GM21360 (cell line): Measurements from ENCODE around the gene KIF1B.
"Not testable (repeated sequence)": the region's sequence is repeated elsewhere in the genome, so short reads cannot be mapped to it uniquely, and the experiment has no call there.

Experiments used
- ATAC-seq: cut with Tn5 transposase; IDR thresholded peaks from one replicate; pipeline ENCODE4 v1.9.1; 2021; ENCODE audit warnings: mild to moderate bottlenecking, moderate library complexity; ENCODE audit not compliant: unreplicated experiment

Gene KIF1B

GRCh38 chr1:10383630-10384029 lies 173.3 kb downstream of the KIF1B start:
- no peak for ATAC-seq

- ATAC-seq, result no peak
These were observed 173.8 kb downstream of the KIF1B start for GRCh38 chr1:10384219-10384618.

- ATAC-seq, result no peak
These were observed 176.6 kb downstream of the KIF1B start for GRCh38 chr1:10386761-10387676.

DNA sequence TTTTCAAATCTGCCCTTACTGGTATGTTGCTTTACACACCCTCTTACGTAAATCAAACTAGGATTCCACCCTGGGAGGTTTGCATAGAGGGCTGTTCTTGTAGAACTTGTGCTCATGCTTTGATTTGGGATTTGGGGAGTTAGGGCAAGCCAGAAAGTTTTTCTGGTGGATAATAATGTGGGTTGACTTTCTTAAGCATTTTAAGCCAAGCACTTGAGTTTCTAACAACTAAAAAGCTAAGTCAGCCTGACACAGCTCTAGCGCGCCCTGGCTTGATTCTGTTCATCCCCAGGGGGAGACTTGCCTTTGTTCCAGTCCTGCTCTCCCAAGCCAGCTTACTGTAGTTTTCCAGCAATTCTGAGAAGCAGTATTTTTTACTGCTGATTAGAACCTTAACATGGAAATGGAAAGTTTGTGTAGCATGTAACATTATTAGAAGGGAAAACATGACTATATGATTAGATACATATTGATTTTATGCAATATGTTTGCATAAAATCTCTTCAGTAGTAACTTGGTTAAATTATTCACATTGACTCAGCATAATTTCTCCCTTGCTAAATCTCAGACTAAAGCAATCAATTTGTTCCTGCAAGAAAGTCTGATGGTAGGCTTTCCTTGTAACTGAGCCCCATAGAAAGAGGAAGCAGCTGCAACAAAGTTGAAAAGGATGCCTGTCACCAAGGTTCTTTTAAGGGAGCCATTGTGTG lies 177.5 kb downstream of the KIF1B start:
- ATAC-seq, result no peak

GRCh38 chr1:10388387-10388715 lies 178.0 kb downstream of the KIF1B start:
- no peak for ATAC-seq

DNA sequence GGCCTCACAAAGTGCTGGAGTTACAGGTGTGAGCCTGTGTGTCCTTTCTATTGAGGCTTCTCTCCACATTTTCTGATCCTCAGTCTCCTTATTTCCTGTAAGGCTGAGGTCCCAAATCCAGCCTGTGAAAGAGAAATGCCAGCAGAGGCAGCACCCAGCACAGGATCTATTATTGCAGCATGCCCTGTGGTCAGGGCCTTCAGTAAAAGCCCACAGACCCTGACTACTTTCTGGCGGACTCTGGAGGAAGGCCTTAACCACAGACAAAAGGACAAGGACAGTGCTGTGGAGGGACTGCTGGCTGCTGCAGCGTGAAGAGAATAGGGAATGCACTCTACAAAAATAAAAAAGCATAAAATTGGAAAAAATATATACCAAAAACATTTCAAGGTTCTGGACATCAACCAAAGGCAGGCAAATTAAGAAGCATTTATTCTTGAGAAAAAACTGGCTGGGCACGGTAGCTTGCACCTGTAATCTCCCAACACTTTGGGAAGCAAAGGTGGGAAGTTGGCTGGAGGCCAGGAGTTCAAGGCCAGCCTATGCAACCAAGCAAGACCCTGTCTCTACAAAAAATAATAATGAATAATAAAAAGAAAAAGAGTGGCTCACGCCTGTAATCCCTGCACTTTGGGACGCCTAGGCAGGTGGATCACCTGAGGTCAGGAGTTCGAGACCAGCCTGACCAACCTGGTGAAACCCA lies 179.1 kb downstream of the KIF1B start:
- ATAC-seq, result no peak

DNA sequence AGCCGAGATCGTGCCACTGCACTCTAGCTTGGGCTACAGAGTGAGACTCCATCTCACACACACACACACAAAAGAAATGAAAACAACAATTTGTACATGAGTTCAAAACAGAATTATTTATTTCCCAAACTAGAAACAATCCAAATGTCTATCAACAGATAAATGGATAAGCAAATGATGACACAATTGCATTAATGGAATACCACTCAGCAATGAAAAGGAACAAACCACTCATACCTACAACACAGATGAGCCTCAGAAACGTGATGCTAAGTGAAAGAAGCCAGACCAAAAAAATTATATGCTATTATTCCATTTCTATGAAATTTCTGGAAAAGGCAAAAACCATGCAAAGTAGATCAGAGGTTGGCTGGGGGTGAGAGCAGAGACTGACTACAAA lies 186.5 kb downstream of the KIF1B start:
- no peak for ATAC-seq

- ATAC-seq, result no peak
These were observed 187.9 kb downstream of the KIF1B start for GRCh38 chr1:10398278-10398733.

- peak; percentile 92 for ATAC-seq
These were observed 188.5 kb downstream of the KIF1B start, which contains the start of gene PGD for GRCh38 chr1:10398734-10399443. PGD (plus strand) TSS chr1:10399064; CDS start chr1:10399118, 54 bp downstream.

GRCh38 chr1:10399444-10399941 lies 189.1 kb downstream of the KIF1B start:
- ATAC-seq, result no peak

- no peak for ATAC-seq
These were observed 189.6 kb downstream of the KIF1B start for GRCh38 chr1:10400013-10400412.

DNA sequence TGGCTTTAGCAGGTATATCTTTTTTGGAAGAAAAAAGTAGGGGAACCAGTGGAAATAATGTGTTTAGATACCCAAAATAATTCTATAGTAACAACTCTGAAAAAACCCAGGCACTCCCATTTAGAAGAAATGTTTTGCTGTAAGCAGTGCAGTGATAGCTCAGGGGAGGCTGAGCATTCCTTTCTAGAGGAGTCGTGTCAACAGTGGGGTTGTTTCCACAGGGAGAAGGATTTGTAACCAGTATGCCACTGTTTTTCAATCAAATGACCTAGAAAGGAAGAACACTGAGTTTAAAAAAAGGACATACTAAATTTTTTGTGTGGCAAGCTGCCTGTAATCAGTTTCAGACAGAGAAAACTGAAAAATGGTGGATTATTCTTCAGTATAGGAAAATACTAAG lies 190.9 kb downstream of the KIF1B start:
- ATAC-seq, result no peak

GRCh38 chr1:10402729-10403274 lies 192.4 kb downstream of the KIF1B start:
- ATAC-seq, result no peak

DNA sequence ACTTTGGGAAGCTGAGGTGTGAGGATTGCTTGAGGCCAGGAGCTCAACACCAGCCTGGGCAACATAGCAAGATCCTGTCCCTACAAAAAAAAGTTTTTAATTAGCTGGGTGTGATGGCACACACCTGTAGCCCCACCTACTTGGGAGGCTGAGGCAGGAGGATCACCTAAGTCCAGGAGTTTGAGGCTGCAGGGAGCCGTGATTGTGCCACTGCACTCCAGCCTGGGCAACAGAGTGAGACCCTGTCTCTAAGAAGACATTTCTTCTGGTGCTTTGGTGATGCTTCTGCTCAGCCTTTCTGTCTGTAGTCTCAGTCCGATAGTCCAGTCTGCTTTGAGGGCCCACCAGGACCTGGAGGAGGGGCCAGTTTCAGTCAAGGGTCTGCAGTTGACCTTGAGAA lies 196.8 kb downstream of the KIF1B start:
- no peak for ATAC-seq

DNA sequence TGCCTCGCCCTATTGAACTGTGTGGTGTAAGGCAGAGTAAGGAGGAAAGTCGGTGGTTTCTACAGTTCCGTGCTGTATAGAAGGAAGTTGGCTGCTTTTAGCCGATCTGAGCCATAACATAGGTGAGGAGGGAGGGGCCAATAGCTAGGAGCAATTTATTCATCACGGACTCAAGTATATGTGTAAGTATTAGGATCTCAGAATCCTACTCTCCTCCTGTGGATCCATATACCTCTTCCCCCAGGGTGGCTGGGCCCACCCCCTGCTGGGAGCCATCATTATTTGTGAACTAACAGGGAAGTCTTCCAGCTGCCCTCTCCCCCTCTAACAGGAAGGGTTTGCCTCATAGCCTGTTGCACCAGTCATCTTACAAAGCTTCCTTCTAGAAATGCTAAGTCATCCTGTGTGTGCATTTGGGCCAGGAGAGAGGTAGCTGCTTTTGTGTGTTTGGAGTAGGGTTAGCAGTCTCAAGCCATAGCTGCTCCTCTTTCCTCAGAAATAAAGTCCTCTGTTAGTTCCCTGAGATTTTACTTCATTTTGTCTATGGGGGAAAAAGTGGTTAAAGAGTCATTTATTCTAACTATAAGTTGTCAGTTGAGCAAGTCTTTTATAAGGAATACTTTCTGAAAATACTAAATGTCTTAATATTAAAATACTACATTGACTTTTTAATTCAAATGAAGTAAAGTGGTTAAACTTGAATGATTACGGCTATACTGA lies 205.0 kb downstream of the KIF1B start:
- no peak for ATAC-seq

DNA sequence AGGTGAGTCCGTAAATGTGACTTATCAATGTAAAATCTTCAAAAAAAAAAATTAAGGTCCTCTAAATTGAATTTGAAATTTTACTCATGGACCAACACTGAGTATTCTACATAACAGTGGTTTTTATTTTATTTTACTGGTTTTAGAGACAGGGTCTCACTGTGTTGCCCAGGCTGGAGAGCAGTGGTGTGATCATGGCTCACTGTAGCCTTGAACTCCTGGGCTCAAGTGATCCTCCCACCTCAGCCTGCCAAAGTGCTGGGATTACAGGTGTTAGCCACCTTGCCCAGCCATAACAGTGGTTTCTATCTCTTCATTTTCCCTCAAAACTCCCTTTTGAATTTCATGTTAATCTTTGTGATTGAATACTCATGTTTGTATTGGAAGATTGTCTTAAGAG lies 205.6 kb downstream of the KIF1B start:
- not testable (repeated sequence) for ATAC-seq

DNA sequence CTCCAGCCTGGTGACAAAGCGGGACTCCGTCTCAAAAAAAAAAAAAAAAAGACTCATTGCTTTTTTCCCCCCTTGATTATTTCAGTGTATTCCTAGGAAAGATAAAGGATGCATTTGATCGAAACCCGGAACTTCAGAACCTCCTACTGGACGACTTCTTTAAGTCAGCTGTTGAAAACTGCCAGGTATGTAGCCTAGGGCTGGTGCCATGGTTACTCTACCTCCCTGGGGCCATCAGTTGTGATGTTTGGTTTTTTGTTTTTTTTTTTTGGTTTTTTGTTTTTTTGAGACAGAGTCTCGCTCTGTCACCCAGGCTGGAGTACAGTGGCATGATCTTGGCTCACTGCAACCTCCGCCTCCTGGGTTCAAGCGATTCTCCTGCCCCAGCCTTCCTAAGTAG lies 208.4 kb downstream of the KIF1B start:
- ATAC-seq, result not testable (repeated sequence)

- ATAC-seq, result no peak
These were observed 209.0 kb downstream of the KIF1B start for GRCh38 chr1:10419351-10419750.

- no peak for ATAC-seq
These were observed 211.3 kb downstream of the KIF1B start for GRCh38 chr1:10421637-10422036.

GRCh38 chr1:10424034-10424433 lies 213.7 kb downstream of the KIF1B start:
- no peak for ATAC-seq
